ENCODE measurements around the gene SLCO2A1.

The SLCO2A1 gene

GRCh38 chr3:133881939-133882825 is 147.5 kb downstream of the SLCO2A1 start:
- no peak for TF ChIP-seq GATA2 (IDR thresholded peaks at IDR 0.05; ENCODE audit: low read depth, low read length)

GRCh38 chr3:133881492-133881891 is 148.2 kb downstream of the SLCO2A1 start:
- TF ChIP-seq GATA3 (IDR thresholded peaks at IDR 0.05; ENCODE audit: low read depth, low read length) (no peak), GATA2 (IDR thresholded peaks at IDR 0.05; ENCODE audit: low read depth, low read length) (no peak)

- TF ChIP-seq GATA2 (IDR thresholded peaks at IDR 0.05; ENCODE audit: low read depth, low read length) (no peak), GATA3 (IDR thresholded peaks at IDR 0.05; ENCODE audit: low read depth, low read length) (no peak)
Observed at GRCh38 chr3:133880886-133881455, 148.8 kb downstream of the SLCO2A1 start.

GRCh38 chr3:133880287-133880686 is 149.4 kb downstream of the SLCO2A1 start:
- no peak for TF ChIP-seq GATA2 (IDR thresholded peaks at IDR 0.05; ENCODE audit: low read depth, low read length)
- TF ChIP-seq GATA3 (IDR thresholded peaks at IDR 0.05; ENCODE audit: low read depth, low read length) = no peak

- TF ChIP-seq GATA3 (IDR thresholded peaks at IDR 0.05; ENCODE audit: low read depth, low read length) (no peak), GATA2 (IDR thresholded peaks at IDR 0.05; ENCODE audit: low read depth, low read length) (no peak)
Observed at GRCh38 chr3:133878518-133878917, 151.2 kb downstream of the SLCO2A1 start.

Data from SH-SY5Y (cell line).